Gastrocnemius medialis (tissue), 4 donors: ENCODE results near the gene GPR137. TPM values are rescaled to one million over a fixed set of nuclear protein-coding genes. Genes with fewer than 3 reads are reported as not detected.

Source experiments
- ATAC-seq, 2 donors: fragments of 150-250 bp; one replicate each; pipeline ENCODE4 v1.9.1; 2016
- DNase-seq, 2 donors: peaks; one replicate each; pipeline ENCODE4 v3.0.0-alpha.2; 2019
- H3K27ac ChIP-seq, 4 donors: fragments of 200-600 bp; sonication (generic); 1 replicate in 1 of 4; 2 replicates in 3 of 4; pipeline ENCODE4 v1.5.1; 2016 to 2018; ENCODE audit warnings: mild to moderate bottlenecking in 2 of 4, moderate library complexity in 1 of 4
- H3K27me3 ChIP-seq, 3 donors: fragments of 200-600 bp; sonication (generic) in 2 of 3; 1 replicate in 1 of 3; 2 replicates in 2 of 3; pipeline versions ENCODE4 v1.5.1 to v1.6.0; 2016 to 2019; ENCODE audit warnings: mild to moderate bottlenecking in 1 of 3, moderate library complexity in 1 of 3
- H3K36me3 ChIP-seq, 2 donors: fragments of 200-600 bp; sonication (generic) in 1 of 2; one replicate each; pipeline ENCODE4 v1.5.1; 2017 to 2018
- H3K4me1 ChIP-seq, 2 donors: fragments of 200-600 bp; sonication (generic) in 1 of 2; one replicate each; pipeline ENCODE4 v1.5.1; 2016 to 2017; ENCODE audit warnings: mild to moderate bottlenecking in 2 of 2
- H3K4me3 ChIP-seq, 4 donors: fragments of 200-600 bp; sonication (generic) in 3 of 4; 1 replicate in 1 of 4; 2 replicates in 3 of 4; pipeline ENCODE4 v1.5.1; 2016 to 2019; ENCODE audit warnings: mild to moderate bottlenecking in 2 of 4
- H3K9me3 ChIP-seq, 3 donors: fragments of 200-600 bp; sonication (generic) in 2 of 3; 1 replicate in 1 of 3; 2 replicates in 2 of 3; pipeline ENCODE4 v1.5.1; 2016 to 2019
- POLR2A ChIP-seq, 2 donors: fragments of 450-650 bp; IDR thresholded peaks; one replicate each; pipeline ENCODE4 v1.6.1; 2017; ENCODE audit warnings: antibody characterized with exemption in 2 of 2, mild to moderate bottlenecking in 2 of 2, moderate library complexity in 2 of 2
- in situ Hi-C, 4 donors: fragments of 200-750 bp; cut with MboI; loops; one replicate each; pipeline versions ENCODE4 v1.15.0 to v1.8.0; 2017; ENCODE audit warnings: low sequenced_read_pairs in 4 of 4
- intact Hi-C: fragments of 100-400 bp; cut with DNase I; formaldehyde crosslinking; loops from one replicate; pipeline ENCODE4 v1.15.1; 2023; ENCODE audit warnings: low total_unique reads
- total RNA-seq, 4 donors: library from RNA; depleted of rRNA; stranded (reverse); fragments of >200 nt; gene quantifications; one replicate each; pipeline versions ENCODE4 v1.1.0 to v1.2.3, GENCODE V29; 2016
- TF ChIP-seq, protein P1 (sequence below), 5 experiments: fragments of 450-650 bp in 3 of 5; fragments of 200-600 bp in 2 of 5; sonication (generic) in 2 of 5; IDR thresholded peaks in 4 of 5; conservative IDR thresholded peaks in 1 of 5; 1 replicate in 4 of 5; 2 replicates in 1 of 5; pipeline ENCODE4 v1.5.1; 2016 to 2019; ENCODE audit warnings: antibody characterized with exemption in 5 of 5, mild to moderate bottlenecking in 3 of 5, moderate library complexity in 3 of 5

The GPR137 gene
- total RNA-seq, 4 donors from 2014 or later: 13.8 to 28.9 (median 20.4) TPM

DNA sequence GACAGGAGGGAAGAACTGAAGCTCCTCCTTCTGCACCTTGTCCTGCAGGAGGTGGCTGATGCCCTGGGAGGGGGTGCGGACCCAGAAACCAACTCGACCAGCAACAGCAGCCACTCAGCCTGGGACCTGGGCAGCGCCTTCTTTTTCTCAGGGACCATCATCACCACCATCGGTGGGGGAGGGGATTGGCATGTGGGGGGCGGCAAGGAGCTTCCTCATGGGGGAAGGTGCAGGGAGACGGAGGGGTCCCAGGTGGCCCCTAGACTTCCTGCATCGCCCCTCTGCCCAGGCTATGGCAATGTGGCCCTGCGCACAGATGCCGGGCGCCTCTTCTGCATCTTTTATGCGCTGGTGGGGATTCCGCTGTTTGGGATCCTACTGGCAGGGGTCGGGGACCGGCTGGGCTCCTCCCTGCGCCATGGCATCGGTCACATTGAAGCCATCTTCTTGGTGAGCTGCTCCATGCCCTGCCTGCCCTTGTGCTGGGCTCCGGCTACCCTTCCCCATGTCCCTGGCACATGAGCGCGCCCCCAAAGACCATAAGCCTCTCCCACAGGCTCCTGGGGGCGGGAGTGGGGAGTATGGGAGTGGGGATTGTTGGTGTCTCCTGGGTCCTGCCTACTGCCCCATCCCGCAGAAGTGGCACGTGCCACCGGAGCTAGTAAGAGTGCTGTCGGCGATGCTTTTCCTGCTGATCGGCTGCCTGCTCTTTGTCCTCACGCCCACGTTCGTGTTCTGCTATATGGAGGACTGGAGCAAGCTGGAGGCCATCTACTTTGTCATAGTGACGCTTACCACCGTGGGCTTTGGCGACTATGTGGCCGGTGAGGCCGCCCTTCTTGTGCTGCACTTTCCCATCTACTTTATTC is 11.4 kb downstream of the GPR137 start:
- DNase-seq (no peak), ATAC-seq (no peak)
- H3K4me1 ChIP-seq: peaks cover 6 to 21% of the 10 kb centered on the region in 2 donors
- no peak overlapping the region for H3K27ac ChIP-seq
- intact Hi-C loops (no loop called here), in situ Hi-C loops (loop anchor here in 2 of 4 donors (5.0 kb wide), 1 partner anchor 95 kb away; no protein-coding TSS in a partner anchor)
- no peak overlapping the region for H3K4me3 ChIP-seq
- TF ChIP-seq, protein P1, sequence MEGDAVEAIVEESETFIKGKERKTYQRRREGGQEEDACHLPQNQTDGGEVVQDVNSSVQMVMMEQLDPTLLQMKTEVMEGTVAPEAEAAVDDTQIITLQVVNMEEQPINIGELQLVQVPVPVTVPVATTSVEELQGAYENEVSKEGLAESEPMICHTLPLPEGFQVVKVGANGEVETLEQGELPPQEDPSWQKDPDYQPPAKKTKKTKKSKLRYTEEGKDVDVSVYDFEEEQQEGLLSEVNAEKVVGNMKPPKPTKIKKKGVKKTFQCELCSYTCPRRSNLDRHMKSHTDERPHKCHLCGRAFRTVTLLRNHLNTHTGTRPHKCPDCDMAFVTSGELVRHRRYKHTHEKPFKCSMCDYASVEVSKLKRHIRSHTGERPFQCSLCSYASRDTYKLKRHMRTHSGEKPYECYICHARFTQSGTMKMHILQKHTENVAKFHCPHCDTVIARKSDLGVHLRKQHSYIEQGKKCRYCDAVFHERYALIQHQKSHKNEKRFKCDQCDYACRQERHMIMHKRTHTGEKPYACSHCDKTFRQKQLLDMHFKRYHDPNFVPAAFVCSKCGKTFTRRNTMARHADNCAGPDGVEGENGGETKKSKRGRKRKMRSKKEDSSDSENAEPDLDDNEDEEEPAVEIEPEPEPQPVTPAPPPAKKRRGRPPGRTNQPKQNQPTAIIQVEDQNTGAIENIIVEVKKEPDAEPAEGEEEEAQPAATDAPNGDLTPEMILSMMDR (IDR thresholded peaks at IDR 0.05 in 4 of 5, conservative IDR thresholded peaks at IDR 0.05 in 1 of 5): no peak
- no peak for TF ChIP-seq POLR2A (IDR thresholded peaks at IDR 0.05)
- H3K36me3 ChIP-seq: no peaks in the 10 kb centered on the region
- H3K27me3 ChIP-seq: peaks cover 82 to 89% (median 89%) of the 10 kb centered on the region in 3 donors
- H3K9me3 ChIP-seq: no peaks in the 10 kb centered on the region

DNA sequence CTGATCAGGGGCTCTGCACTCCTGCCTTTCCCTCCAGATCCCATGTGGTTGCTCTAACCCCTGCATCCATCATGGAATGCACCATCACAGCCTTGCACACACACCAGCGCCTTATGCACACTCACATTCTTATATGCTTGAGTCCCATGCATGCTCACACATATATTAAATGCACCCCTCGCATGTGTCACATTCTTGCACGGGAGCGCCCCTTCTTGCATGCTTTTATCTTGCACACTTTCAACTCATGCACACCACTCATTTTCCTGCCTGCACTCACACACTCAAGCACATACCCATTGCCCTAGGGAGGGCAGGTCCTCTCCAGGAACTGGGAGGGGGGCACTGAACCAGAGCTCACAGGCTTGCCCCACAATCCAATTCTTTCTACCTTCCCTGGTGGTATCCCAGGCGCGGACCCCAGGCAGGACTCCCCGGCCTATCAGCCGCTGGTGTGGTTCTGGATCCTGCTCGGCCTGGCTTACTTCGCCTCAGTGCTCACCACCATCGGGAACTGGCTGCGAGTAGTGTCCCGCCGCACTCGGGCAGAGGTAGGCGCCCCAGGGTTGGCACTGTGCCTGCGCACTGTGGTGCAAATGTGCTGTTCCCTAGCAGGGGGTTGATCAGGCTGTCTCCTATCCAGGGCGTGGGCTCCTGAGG is 12.2 kb downstream of the GPR137 start:
- Histone ChIP-seq H3K4me3 (no peak overlapping the region), H3K4me1 (peaks cover 6 to 15% of the 10 kb centered on the region in 2 donors), H3K36me3 (no peaks in the 10 kb centered on the region), H3K27me3 (peaks cover 76 to 85% (median 82%) of the 10 kb centered on the region in 3 donors), H3K27ac (no peak overlapping the region), H3K9me3 (no peaks in the 10 kb centered on the region)
- ATAC-seq: no peak
- in situ Hi-C loops: loop anchor here in 2 of 4 donors (5.0 kb wide), 1 partner anchor 96 kb away; no protein-coding TSS in a partner anchor
- DNase-seq: no peak
- TF ChIP-seq, protein P1 (IDR thresholded peaks at IDR 0.05 in 4 of 5, conservative IDR thresholded peaks at IDR 0.05 in 1 of 5): no peak
- TF ChIP-seq POLR2A (IDR thresholded peaks at IDR 0.05): no peak
- intact Hi-C loops: no loop called here

DNA sequence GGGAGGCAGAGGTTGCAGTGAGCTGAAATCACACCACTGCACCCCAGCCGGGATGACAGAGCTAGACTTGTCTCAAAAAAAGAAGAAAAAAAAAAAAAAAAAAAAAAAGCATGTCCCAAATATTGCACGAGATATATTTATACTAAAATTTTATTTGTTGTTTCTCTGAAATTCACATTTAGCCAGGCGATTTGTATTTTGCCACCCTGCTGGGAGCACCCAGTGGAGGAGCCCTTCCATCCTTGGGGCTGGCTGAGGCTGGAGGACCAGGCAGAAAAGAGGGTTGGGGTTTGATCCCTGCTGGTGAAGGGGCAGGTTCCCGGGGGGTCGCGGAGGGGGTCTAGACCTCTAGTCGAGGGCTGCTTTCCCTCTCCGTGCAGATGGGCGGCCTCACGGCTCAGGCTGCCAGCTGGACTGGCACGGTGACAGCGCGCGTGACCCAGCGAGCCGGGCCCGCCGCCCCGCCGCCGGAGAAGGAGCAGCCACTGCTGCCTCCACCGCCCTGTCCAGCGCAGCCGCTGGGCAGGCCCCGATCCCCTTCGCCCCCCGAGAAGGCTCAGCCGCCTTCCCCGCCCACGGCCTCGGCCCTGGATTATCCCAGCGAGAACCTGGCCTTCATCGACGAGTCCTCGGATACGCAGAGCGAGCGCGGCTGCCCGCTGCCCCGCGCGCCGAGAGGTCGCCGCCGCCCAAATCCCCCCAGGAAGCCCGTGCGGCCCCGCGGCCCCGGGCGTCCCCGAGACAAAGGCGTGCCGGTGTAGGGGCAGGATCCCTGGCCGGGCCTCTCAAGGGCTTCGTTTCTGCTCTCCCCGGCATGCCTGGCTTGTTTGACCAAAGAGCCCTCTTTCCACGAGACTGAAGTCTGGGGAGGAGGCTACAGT is 13.6 kb downstream of the GPR137 start:
- peaks cover 6 to 16% of the 10 kb centered on the region in 2 donors for H3K4me1 ChIP-seq
- peaks cover 65 to 72% (median 68%) of the 10 kb centered on the region in 3 donors for H3K27me3 ChIP-seq
- in situ Hi-C loops: loop anchor here in 2 of 4 donors (5.0 kb wide), 1 partner anchor 97 kb away; no protein-coding TSS in a partner anchor
- intact Hi-C loops: loop anchor here (1.0 kb wide), 2 partner anchors 14 to 95 kb away; partner anchors contain the start of gene GPR137
- no peak for TF ChIP-seq POLR2A (IDR thresholded peaks at IDR 0.05)
- TF ChIP-seq, protein P1 (IDR thresholded peaks at IDR 0.05 in 4 of 5, conservative IDR thresholded peaks at IDR 0.05 in 1 of 5): no peak
- H3K9me3 ChIP-seq: no peaks in the 10 kb centered on the region
- no peak overlapping the region for H3K27ac ChIP-seq
- ATAC-seq (peak; percentile 52 to 59), DNase-seq (peak; percentile 36 to 64)
- H3K4me3 ChIP-seq: peak overlapping the region; percentile 46 to 76 (median 58)
- no peaks in the 10 kb centered on the region for H3K36me3 ChIP-seq
